HEK293 (cell line): ENCODE data around the gene NDST3.

Experiments
- HOXC10 ChIP-seq: sonication (generic); formaldehyde crosslinking; IDR thresholded peaks from 2 replicates; pipeline ENCODE4 v1.8.1; 2023; ENCODE audit warnings: mild to moderate bottlenecking, missing genetic modification reagents
- HOXD13 ChIP-seq: sonication (generic); formaldehyde crosslinking; IDR thresholded peaks from 2 replicates; pipeline ENCODE4 v1.8.0; 2022; ENCODE audit warnings: missing genetic modification reagents, borderline replicate concordance
- MEIS1 ChIP-seq: sonication (generic); formaldehyde crosslinking; IDR thresholded peaks from 2 replicates; pipeline ENCODE4 v1.8.1; 2022; ENCODE audit warnings: missing genetic modification reagents, mild to moderate bottlenecking, borderline replicate concordance
- ZBTB20 ChIP-seq: fragments of 450-650 bp; formaldehyde crosslinking; IDR thresholded peaks from 2 replicates; pipeline ENCODE4 v1.5.1; 2016; ENCODE audit warnings: missing biosample characterization, missing genetic modification characterization
- ZBTB8A ChIP-seq: fragments of 450-650 bp; formaldehyde crosslinking; IDR thresholded peaks from 2 replicates; pipeline ENCODE4 v1.5.1; 2016; ENCODE audit warnings: missing biosample characterization, missing genetic modification characterization
- ZNF16 ChIP-seq: fragments of 450-650 bp; formaldehyde crosslinking; IDR thresholded peaks from 2 replicates; pipeline ENCODE4 v1.5.1; 2016; ENCODE audit warnings: low read depth, missing biosample characterization, missing genetic modification characterization
- ZNF174 ChIP-seq: fragments of 450-650 bp; formaldehyde crosslinking; IDR thresholded peaks from 2 replicates; pipeline ENCODE4 v1.5.0; 2017; ENCODE audit warnings: missing biosample characterization, mild to moderate bottlenecking, missing genetic modification characterization
- ZNF184 ChIP-seq: fragments of 450-650 bp; IDR thresholded peaks from 2 replicates; pipeline ENCODE4 v1.5.1; 2018; ENCODE audit warnings: missing biosample characterization, mild to moderate bottlenecking, missing genetic modification characterization
- ZNF202 ChIP-seq: fragments of 450-650 bp; formaldehyde crosslinking; IDR thresholded peaks from 2 replicates; pipeline ENCODE4 v1.5.1; 2016; ENCODE audit warnings: missing biosample characterization, missing genetic modification characterization, borderline replicate concordance
- ZNF211 ChIP-seq: fragments of 450-650 bp; formaldehyde crosslinking; IDR thresholded peaks from 2 replicates; pipeline ENCODE4 v1.5.1; 2016; ENCODE audit warnings: low read depth, missing biosample characterization, missing genetic modification characterization
- ZNF302 ChIP-seq: fragments of 450-650 bp; formaldehyde crosslinking; IDR thresholded peaks from 2 replicates; pipeline ENCODE4 v1.5.1; 2016; ENCODE audit warnings: missing biosample characterization, missing genetic modification characterization, low read depth
- ZNF404 ChIP-seq: fragments of 450-650 bp; formaldehyde crosslinking; IDR thresholded peaks from 2 replicates; pipeline ENCODE4 v1.5.1; 2017; ENCODE audit warnings: missing biosample characterization, missing genetic modification characterization
- ZNF433 ChIP-seq: fragments of 450-650 bp; formaldehyde crosslinking; IDR thresholded peaks from 2 replicates; pipeline ENCODE4 v1.5.1; 2016; ENCODE audit warnings: missing biosample characterization, missing genetic modification characterization, low read depth
- ZNF621 ChIP-seq: fragments of 450-650 bp; formaldehyde crosslinking; IDR thresholded peaks from 2 replicates; pipeline ENCODE4 v1.5.1; 2017; ENCODE audit warnings: missing biosample characterization, missing genetic modification characterization
- ZNF664 ChIP-seq: fragments of 450-650 bp; formaldehyde crosslinking; IDR thresholded peaks from 2 replicates; pipeline ENCODE4 v1.5.1; 2016; ENCODE audit warnings: missing biosample characterization, missing genetic modification characterization
- ZNF768 ChIP-seq: fragments of 450-650 bp; formaldehyde crosslinking; IDR thresholded peaks from 2 replicates; pipeline ENCODE4 v1.5.1; 2018; ENCODE audit warnings: missing biosample characterization, mild to moderate bottlenecking, missing genetic modification characterization
- ZNF843 ChIP-seq: fragments of 450-650 bp; formaldehyde crosslinking; IDR thresholded peaks from 2 replicates; pipeline ENCODE4 v1.5.1; 2016; ENCODE audit warnings: missing biosample characterization, missing genetic modification characterization
- TF ChIP-seq, protein P1 (sequence below): fragments of 450-650 bp; formaldehyde crosslinking; IDR thresholded peaks from 2 replicates; pipeline ENCODE4 v1.5.1; 2016; ENCODE audit warnings: missing biosample characterization, missing genetic modification characterization
- TF ChIP-seq, protein P2 (sequence below): fragments of 450-650 bp; formaldehyde crosslinking; IDR thresholded peaks from 2 replicates; pipeline ENCODE4 v1.5.1; 2016; ENCODE audit warnings: missing biosample characterization, missing genetic modification characterization
- TF ChIP-seq, protein P3 (sequence below): fragments of 450-650 bp; formaldehyde crosslinking; IDR thresholded peaks from 2 replicates; pipeline ENCODE4 v1.5.1; 2016; ENCODE audit warnings: missing biosample characterization, missing genetic modification characterization, borderline replicate concordance
- TF ChIP-seq, protein P4 (sequence below): fragments of 450-650 bp; formaldehyde crosslinking; IDR thresholded peaks from 2 replicates; pipeline ENCODE4 v1.5.1; 2017; ENCODE audit warnings: missing biosample characterization, mild to moderate bottlenecking, missing genetic modification characterization, moderate library complexity
- TF ChIP-seq, protein P5 (sequence below): fragments of 450-650 bp; formaldehyde crosslinking; IDR thresholded peaks from 2 replicates; pipeline ENCODE4 v1.5.1; 2017; ENCODE audit warnings: missing biosample characterization, missing genetic modification characterization
- TF ChIP-seq, protein P6 (sequence below): fragments of 450-650 bp; formaldehyde crosslinking; IDR thresholded peaks from 2 replicates; pipeline ENCODE4 v1.5.1; 2017; ENCODE audit warnings: missing biosample characterization, missing genetic modification characterization
- TF ChIP-seq, protein P7 (sequence below): fragments of 450-650 bp; formaldehyde crosslinking; IDR thresholded peaks from 2 replicates; pipeline ENCODE4 v1.5.1; 2016; ENCODE audit warnings: missing biosample characterization, missing genetic modification characterization

Gene NDST3

DNA sequence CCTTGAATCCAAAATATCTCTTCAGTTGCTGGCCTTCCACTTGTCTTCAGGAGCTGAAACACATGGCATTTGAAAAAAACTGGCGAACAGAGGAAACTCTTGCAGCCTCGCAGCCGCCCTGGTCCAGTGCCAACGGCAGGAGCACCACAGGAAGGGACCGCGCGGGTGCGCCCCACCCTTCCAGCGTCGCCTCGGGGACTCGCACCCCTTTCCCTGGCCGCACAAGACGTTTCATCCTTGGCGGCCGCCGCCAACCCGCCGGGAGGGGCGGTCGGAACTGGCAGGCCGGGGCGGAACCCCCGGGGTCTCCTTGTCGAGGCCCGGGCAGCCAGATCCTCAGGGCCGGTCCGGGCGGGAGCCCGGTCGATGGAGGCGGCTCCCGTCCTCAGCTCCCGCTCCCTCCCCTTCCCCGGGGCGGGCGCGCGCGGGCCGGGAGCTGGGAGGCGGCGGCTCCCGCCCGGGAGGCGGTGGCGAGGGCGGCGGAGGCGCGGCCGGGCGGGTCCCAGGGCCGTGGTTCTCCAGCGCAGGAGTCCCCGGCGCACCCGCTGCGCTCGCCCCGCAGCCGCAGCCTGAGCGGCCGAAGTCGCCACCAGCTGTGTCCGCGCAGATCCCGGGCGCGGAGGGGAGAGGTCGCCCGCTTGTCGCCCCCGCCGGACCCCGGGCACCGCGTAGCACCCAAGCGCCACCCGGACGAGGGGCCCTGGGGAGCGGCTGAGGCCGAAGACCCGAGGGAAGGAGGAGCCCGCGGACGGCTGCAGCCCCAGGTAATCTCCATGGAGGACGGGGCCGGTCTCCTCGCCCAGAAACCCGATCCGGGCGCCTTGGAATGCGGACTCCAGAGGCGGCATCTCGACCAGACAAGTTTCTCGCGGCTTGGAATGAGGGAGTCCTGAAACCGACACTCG, 886 bp upstream of the NDST3 start (continued):
- TF ChIP-seq ZNF768 (tag by site-specific recombination) (no peak), HOXD13 (no peak), MEIS1 (CRISPR knock-in tag) (no peak), ZNF184 (tag by site-specific recombination) (no peak), ZNF202 (no peak), ZNF664 (tag by site-specific recombination) (no peak), ZNF404 (no peak), ZBTB20 (0 out of 2 replicates have a peak, but pooled peaks have one; percentile 16), ZNF302 (tag by site-specific recombination) (no peak), ZNF843 (tag by site-specific recombination) (no peak), ZNF16 (tag by site-specific recombination) (no peak), ZNF174 (tag by site-specific recombination) (no peak), HOXC10 (CRISPR knock-in tag) (no peak), ZBTB8A (tag by site-specific recombination) (peak; percentile 25; the same call in 1 of the 2 replicates), ZNF621 (tag by site-specific recombination) (no peak), ZNF433 (no peak), ZNF211 (tag by site-specific recombination) (no peak)
- TF ChIP-seq, protein P1, sequence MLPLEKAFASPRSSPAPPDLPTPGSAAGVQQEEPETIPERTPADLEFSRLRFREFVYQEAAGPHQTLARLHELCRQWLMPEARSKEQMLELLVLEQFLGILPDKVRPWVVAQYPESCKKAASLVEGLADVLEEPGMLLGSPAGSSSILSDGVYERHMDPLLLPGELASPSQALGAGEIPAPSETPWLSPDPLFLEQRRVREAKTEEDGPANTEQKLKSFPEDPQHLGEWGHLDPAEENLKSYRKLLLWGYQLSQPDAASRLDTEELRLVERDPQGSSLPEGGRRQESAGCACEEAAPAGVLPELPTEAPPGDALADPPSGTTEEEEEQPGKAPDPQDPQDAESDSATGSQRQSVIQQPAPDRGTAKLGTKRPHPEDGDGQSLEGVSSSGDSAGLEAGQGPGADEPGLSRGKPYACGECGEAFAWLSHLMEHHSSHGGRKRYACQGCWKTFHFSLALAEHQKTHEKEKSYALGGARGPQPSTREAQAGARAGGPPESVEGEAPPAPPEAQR = no peak
- TF ChIP-seq, protein P2, sequence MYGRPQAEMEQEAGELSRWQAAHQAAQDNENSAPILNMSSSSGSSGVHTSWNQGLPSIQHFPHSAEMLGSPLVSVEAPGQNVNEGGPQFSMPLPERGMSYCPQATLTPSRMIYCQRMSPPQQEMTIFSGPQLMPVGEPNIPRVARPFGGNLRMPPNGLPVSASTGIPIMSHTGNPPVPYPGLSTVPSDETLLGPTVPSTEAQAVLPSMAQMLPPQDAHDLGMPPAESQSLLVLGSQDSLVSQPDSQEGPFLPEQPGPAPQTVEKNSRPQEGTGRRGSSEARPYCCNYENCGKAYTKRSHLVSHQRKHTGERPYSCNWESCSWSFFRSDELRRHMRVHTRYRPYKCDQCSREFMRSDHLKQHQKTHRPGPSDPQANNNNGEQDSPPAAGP (tag by site-specific recombination) = no peak
- TF ChIP-seq, protein P3, sequence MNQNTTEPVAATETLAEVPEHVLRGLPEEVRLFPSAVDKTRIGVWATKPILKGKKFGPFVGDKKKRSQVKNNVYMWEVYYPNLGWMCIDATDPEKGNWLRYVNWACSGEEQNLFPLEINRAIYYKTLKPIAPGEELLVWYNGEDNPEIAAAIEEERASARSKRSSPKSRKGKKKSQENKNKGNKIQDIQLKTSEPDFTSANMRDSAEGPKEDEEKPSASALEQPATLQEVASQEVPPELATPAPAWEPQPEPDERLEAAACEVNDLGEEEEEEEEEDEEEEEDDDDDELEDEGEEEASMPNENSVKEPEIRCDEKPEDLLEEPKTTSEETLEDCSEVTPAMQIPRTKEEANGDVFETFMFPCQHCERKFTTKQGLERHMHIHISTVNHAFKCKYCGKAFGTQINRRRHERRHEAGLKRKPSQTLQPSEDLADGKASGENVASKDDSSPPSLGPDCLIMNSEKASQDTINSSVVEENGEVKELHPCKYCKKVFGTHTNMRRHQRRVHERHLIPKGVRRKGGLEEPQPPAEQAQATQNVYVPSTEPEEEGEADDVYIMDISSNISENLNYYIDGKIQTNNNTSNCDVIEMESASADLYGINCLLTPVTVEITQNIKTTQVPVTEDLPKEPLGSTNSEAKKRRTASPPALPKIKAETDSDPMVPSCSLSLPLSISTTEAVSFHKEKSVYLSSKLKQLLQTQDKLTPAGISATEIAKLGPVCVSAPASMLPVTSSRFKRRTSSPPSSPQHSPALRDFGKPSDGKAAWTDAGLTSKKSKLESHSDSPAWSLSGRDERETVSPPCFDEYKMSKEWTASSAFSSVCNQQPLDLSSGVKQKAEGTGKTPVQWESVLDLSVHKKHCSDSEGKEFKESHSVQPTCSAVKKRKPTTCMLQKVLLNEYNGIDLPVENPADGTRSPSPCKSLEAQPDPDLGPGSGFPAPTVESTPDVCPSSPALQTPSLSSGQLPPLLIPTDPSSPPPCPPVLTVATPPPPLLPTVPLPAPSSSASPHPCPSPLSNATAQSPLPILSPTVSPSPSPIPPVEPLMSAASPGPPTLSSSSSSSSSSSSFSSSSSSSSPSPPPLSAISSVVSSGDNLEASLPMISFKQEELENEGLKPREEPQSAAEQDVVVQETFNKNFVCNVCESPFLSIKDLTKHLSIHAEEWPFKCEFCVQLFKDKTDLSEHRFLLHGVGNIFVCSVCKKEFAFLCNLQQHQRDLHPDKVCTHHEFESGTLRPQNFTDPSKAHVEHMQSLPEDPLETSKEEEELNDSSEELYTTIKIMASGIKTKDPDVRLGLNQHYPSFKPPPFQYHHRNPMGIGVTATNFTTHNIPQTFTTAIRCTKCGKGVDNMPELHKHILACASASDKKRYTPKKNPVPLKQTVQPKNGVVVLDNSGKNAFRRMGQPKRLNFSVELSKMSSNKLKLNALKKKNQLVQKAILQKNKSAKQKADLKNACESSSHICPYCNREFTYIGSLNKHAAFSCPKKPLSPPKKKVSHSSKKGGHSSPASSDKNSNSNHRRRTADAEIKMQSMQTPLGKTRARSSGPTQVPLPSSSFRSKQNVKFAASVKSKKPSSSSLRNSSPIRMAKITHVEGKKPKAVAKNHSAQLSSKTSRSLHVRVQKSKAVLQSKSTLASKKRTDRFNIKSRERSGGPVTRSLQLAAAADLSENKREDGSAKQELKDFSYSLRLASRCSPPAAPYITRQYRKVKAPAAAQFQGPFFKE (tag by site-specific recombination) = no peak
- TF ChIP-seq, protein P4, sequence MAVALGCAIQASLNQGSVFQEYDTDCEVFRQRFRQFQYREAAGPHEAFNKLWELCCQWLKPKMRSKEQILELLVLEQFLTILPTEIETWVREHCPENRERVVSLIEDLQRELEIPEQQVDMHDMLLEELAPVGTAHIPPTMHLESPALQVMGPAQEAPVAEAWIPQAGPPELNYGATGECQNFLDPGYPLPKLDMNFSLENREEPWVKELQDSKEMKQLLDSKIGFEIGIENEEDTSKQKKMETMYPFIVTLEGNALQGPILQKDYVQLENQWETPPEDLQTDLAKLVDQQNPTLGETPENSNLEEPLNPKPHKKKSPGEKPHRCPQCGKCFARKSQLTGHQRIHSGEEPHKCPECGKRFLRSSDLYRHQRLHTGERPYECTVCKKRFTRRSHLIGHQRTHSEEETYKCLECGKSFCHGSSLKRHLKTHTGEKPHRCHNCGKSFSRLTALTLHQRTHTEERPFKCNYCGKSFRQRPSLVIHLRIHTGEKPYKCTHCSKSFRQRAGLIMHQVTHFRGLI = no peak
- TF ChIP-seq, protein P5, sequence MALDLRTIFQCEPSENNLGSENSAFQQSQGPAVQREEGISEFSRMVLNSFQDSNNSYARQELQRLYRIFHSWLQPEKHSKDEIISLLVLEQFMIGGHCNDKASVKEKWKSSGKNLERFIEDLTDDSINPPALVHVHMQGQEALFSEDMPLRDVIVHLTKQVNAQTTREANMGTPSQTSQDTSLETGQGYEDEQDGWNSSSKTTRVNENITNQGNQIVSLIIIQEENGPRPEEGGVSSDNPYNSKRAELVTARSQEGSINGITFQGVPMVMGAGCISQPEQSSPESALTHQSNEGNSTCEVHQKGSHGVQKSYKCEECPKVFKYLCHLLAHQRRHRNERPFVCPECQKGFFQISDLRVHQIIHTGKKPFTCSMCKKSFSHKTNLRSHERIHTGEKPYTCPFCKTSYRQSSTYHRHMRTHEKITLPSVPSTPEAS (tag by site-specific recombination) = no peak
- TF ChIP-seq, protein P6, sequence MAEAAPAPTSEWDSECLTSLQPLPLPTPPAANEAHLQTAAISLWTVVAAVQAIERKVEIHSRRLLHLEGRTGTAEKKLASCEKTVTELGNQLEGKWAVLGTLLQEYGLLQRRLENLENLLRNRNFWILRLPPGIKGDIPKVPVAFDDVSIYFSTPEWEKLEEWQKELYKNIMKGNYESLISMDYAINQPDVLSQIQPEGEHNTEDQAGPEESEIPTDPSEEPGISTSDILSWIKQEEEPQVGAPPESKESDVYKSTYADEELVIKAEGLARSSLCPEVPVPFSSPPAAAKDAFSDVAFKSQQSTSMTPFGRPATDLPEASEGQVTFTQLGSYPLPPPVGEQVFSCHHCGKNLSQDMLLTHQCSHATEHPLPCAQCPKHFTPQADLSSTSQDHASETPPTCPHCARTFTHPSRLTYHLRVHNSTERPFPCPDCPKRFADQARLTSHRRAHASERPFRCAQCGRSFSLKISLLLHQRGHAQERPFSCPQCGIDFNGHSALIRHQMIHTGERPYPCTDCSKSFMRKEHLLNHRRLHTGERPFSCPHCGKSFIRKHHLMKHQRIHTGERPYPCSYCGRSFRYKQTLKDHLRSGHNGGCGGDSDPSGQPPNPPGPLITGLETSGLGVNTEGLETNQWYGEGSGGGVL (tag by site-specific recombination) = peak; percentile 55; the same call in 1 of the 2 replicates
- TF ChIP-seq, protein P7, sequence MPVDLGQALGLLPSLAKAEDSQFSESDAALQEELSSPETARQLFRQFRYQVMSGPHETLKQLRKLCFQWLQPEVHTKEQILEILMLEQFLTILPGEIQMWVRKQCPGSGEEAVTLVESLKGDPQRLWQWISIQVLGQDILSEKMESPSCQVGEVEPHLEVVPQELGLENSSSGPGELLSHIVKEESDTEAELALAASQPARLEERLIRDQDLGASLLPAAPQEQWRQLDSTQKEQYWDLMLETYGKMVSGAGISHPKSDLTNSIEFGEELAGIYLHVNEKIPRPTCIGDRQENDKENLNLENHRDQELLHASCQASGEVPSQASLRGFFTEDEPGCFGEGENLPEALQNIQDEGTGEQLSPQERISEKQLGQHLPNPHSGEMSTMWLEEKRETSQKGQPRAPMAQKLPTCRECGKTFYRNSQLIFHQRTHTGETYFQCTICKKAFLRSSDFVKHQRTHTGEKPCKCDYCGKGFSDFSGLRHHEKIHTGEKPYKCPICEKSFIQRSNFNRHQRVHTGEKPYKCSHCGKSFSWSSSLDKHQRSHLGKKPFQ (tag by site-specific recombination) = no peak
